Measurements from ENCODE around the gene SRP72. TPM values are rescaled to one million over a fixed set of nuclear protein-coding genes. Genes with fewer than 3 reads are reported as not detected.
A peak's percentile ranks its signal among the peaks of the same experiment; 100 is the strongest.

Gene SRP72
- polyA plus RNA-seq, 1 donor from 2014 or later, result 57.0 TPM

GRCh38 chr4:56434599-56435139 is 32.7 kb upstream of the SRP72 start:
- peak overlapping the region; percentile 57 for H3K27ac ChIP-seq (ENCODE audit: low read length)

GRCh38 chr4:56435140-56435926 is 32.1 kb upstream of the SRP72 start, which contains the start of gene PPAT:
TSS of gene PPAT (minus strand) at chr4:56435615. CDS start at chr4:56435477, 138 bp downstream.
- Histone ChIP-seq H3K27me3 (ENCODE audit: insufficient read depth, low read depth, low read length) (no peaks in the 10 kb centered on the region), H3F3A (ENCODE audit: insufficient read depth, low read length, poor library complexity, severe bottlenecking) (peaks cover 3% of the 10 kb centered on the region), H3K4me2 (ENCODE audit: low read length) (peak within 1 kb of the TSS; percentile 55), H3K79me2 (replicated peaks; ENCODE audit: insufficient read depth, low read length) (peaks cover 45% of the 10 kb centered on the region), H4K20me1 (ENCODE audit: insufficient read depth) (no peaks in the 10 kb centered on the region), H3K9me3 (ENCODE audit: low read length) (no peaks in the 10 kb centered on the region), H3K9ac (ENCODE audit: low read length) (peak within 1 kb of the TSS; percentile 55), H3K4me3 (ENCODE audit: low read length) (peak within 1 kb of the TSS; percentile 82), H3K9me2 (ENCODE audit: insufficient read depth, low read length) (no peaks in the 10 kb centered on the region), H3K36me3 (ENCODE audit: insufficient read depth, low read length) (no peaks in the 10 kb centered on the region), H2AFZ (ENCODE audit: low read depth, low read length) (peak within 1 kb of the TSS; percentile 58), H3K27ac (ENCODE audit: low read length) (peak within 1 kb of the TSS; percentile 57)
- TF ChIP-seq EZH2 (IDR thresholded peaks at IDR 0.05; ENCODE audit: borderline replicate concordance, insufficient read depth, low read length, poor library complexity, severe bottlenecking), result no peak
- TF ChIP-seq SMC3 (conservative IDR thresholded peaks at IDR 0.05; ENCODE audit: poor library complexity), result peak; percentile 49
- TF ChIP-seq RAD21 (conservative IDR thresholded peaks at IDR 0.05), result no peak
- peak; percentile 70 for TF ChIP-seq POLR2AphosphoS5 (IDR thresholded peaks at IDR 0.05)
- TF ChIP-seq, protein P1, sequence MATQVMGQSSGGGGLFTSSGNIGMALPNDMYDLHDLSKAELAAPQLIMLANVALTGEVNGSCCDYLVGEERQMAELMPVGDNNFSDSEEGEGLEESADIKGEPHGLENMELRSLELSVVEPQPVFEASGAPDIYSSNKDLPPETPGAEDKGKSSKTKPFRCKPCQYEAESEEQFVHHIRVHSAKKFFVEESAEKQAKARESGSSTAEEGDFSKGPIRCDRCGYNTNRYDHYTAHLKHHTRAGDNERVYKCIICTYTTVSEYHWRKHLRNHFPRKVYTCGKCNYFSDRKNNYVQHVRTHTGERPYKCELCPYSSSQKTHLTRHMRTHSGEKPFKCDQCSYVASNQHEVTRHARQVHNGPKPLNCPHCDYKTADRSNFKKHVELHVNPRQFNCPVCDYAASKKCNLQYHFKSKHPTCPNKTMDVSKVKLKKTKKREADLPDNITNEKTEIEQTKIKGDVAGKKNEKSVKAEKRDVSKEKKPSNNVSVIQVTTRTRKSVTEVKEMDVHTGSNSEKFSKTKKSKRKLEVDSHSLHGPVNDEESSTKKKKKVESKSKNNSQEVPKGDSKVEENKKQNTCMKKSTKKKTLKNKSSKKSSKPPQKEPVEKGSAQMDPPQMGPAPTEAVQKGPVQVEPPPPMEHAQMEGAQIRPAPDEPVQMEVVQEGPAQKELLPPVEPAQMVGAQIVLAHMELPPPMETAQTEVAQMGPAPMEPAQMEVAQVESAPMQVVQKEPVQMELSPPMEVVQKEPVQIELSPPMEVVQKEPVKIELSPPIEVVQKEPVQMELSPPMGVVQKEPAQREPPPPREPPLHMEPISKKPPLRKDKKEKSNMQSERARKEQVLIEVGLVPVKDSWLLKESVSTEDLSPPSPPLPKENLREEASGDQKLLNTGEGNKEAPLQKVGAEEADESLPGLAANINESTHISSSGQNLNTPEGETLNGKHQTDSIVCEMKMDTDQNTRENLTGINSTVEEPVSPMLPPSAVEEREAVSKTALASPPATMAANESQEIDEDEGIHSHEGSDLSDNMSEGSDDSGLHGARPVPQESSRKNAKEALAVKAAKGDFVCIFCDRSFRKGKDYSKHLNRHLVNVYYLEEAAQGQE (IDR thresholded peaks at IDR 0.05; ENCODE audit: borderline replicate concordance), result no peak
- TF ChIP-seq TAF1 (IDR thresholded peaks at IDR 0.05; ENCODE audit: low read depth), result no peak
- TF ChIP-seq, protein P2, sequence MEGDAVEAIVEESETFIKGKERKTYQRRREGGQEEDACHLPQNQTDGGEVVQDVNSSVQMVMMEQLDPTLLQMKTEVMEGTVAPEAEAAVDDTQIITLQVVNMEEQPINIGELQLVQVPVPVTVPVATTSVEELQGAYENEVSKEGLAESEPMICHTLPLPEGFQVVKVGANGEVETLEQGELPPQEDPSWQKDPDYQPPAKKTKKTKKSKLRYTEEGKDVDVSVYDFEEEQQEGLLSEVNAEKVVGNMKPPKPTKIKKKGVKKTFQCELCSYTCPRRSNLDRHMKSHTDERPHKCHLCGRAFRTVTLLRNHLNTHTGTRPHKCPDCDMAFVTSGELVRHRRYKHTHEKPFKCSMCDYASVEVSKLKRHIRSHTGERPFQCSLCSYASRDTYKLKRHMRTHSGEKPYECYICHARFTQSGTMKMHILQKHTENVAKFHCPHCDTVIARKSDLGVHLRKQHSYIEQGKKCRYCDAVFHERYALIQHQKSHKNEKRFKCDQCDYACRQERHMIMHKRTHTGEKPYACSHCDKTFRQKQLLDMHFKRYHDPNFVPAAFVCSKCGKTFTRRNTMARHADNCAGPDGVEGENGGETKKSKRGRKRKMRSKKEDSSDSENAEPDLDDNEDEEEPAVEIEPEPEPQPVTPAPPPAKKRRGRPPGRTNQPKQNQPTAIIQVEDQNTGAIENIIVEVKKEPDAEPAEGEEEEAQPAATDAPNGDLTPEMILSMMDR (IDR thresholded peaks at IDR 0.05; ENCODE audit: poor library complexity, severe bottlenecking), result peak; percentile 41
- TF ChIP-seq MXI1 (conservative IDR thresholded peaks at IDR 0.05; ENCODE audit: poor library complexity, severe bottlenecking), result peak; percentile 99
- peak; percentile 51 for TF ChIP-seq EP300 (conservative IDR thresholded peaks at IDR 0.05; ENCODE audit: poor library complexity, severe bottlenecking)

More at GRCh38 chr4:56434599-56435139, 32.7 kb upstream of the SRP72 start:
- TF ChIP-seq, protein P1 (IDR thresholded peaks at IDR 0.05; ENCODE audit: borderline replicate concordance), result no peak
- TF ChIP-seq RAD21 (conservative IDR thresholded peaks at IDR 0.05), result no peak
- H2AFZ ChIP-seq (ENCODE audit: low read depth, low read length), result peak overlapping the region; percentile 58
- no peaks in the 10 kb centered on the region for H4K20me1 ChIP-seq (ENCODE audit: insufficient read depth)
- peaks cover 3% of the 10 kb centered on the region for H3F3A ChIP-seq (ENCODE audit: insufficient read depth, low read length, poor library complexity, severe bottlenecking)
- peak overlapping the region; percentile 20 for H3K4me2 ChIP-seq (ENCODE audit: low read length)
- peak overlapping the region; percentile 82 for H3K4me3 ChIP-seq (ENCODE audit: low read length)
- no peaks in the 10 kb centered on the region for H3K9me3 ChIP-seq (ENCODE audit: low read length)
- H3K9ac ChIP-seq (ENCODE audit: low read length), result peak overlapping the region; percentile 55
- H3K9me2 ChIP-seq (ENCODE audit: insufficient read depth, low read length), result no peaks in the 10 kb centered on the region
- H3K36me3 ChIP-seq (ENCODE audit: insufficient read depth, low read length), result no peaks in the 10 kb centered on the region
- H3K27me3 ChIP-seq (ENCODE audit: insufficient read depth, low read depth, low read length), result no peaks in the 10 kb centered on the region
- H3K79me2 ChIP-seq (replicated peaks; ENCODE audit: insufficient read depth, low read length), result peaks cover 44% of the 10 kb centered on the region

Data from neural cell (in vitro differentiated cells).